Sciatic nerve (tissue), 2 donors: Measurements from ENCODE around the gene PCOLCE2. TPM values are rescaled to one million over a fixed set of nuclear protein-coding genes. Genes with fewer than 3 reads are reported as not detected.
"Not testable (repeated sequence)": the region's sequence is repeated elsewhere in the genome, so short reads cannot be mapped to it uniquely, and the experiment has no call there.

Experiments
- ATAC-seq: fragments of 200-7000 bp; cut with Tn5 transposase; one replicate; pipeline ENCODE4 v1.9.1; 2020; ENCODE audit warnings: mild to moderate bottlenecking, moderate library complexity
- DNase-seq: peaks from one replicate; pipeline ENCODE4 v3.0.0-alpha.2; 2020; ENCODE audit warnings: low spot score
- intact Hi-C: fragments of 100-400 bp; cut with DNase I; formaldehyde crosslinking; loops from one replicate; pipeline ENCODE4 v1.14.2; 2022
- total RNA-seq: library from RNA; stranded (reverse); fragmentation: NEBNext Ultra II Directional; extraction: Animal tissue kit (Norgen Biotek cat#: 25700); gene quantifications from one replicate; pipeline ENCODE4 v1.2.1, GENCODE V29; 2021
- donor health status: DM: no; HTN: no; CAD: no.
- donor health status: DM: no; HTN: no; CAD: no.

PCOLCE2 gene
- total RNA-seq, 1 donor from 2014 or later: 22.6 TPM

- DNase-seq (no peak), ATAC-seq (no peak)
- intact Hi-C loops: no loop called here
Observed at GRCh38 chr3:142875583-142876207, 13.2 kb downstream of the PCOLCE2 start.

- intact Hi-C loops: no loop called here
- no peak for DNase-seq
- ATAC-seq: no peak
Observed at GRCh38 chr3:142875099-142875498, 13.8 kb downstream of the PCOLCE2 start.

- DNase-seq, ATAC-seq: not testable (repeated sequence)
Observed at GRCh38 chr3:142868382-142868781, 20.5 kb downstream of the PCOLCE2 start.

GRCh38 chr3:142866841-142867631 is 21.8 kb downstream of the PCOLCE2 start:
- intact Hi-C loops: no loop called here
- ATAC-seq: no peak
- DNase-seq: no peak

More at GRCh38 chr3:142868382-142868781, 20.5 kb downstream of the PCOLCE2 start:
- intact Hi-C loops: not testable (repeated sequence)

GRCh38 chr3:142863930-142864920 is 24.7 kb downstream of the PCOLCE2 start:
- ATAC-seq: no peak

GRCh38 chr3:142863010-142863817 is 25.7 kb downstream of the PCOLCE2 start:
- intact Hi-C loops: no loop called here
- DNase-seq (no peak), ATAC-seq (peak; percentile 80)

More at GRCh38 chr3:142863930-142864920, 24.7 kb downstream of the PCOLCE2 start:
- DNase-seq: no peak
- intact Hi-C loops: no loop called here

- ATAC-seq (no peak), DNase-seq (no peak)
- intact Hi-C loops: no loop called here
Observed at GRCh38 chr3:142861926-142862325, 27.0 kb downstream of the PCOLCE2 start.

GRCh38 chr3:142858043-142858442 is 30.8 kb downstream of the PCOLCE2 start:
- intact Hi-C loops: no loop called here
- no peak for DNase-seq
- no peak for ATAC-seq

GRCh38 chr3:142857056-142857455 is 31.8 kb downstream of the PCOLCE2 start:
- DNase-seq: no peak
- intact Hi-C loops: no loop called here
- no peak for ATAC-seq

- ATAC-seq (no peak), DNase-seq (no peak)
Observed at GRCh38 chr3:142853270-142854168, 35.4 kb downstream of the PCOLCE2 start.

GRCh38 chr3:142852009-142852408 is 36.9 kb downstream of the PCOLCE2 start:
- ATAC-seq: no peak
- intact Hi-C loops: no loop called here

More at GRCh38 chr3:142853270-142854168, 35.4 kb downstream of the PCOLCE2 start:
- intact Hi-C loops: no loop called here

GRCh38 chr3:142850395-142851023 is 38.4 kb downstream of the PCOLCE2 start:
- intact Hi-C loops: no loop called here
- ATAC-seq (peak; percentile 74), DNase-seq (no peak)

More at GRCh38 chr3:142852009-142852408, 36.9 kb downstream of the PCOLCE2 start:
- no peak for DNase-seq

- ATAC-seq (no peak), DNase-seq (no peak)
- intact Hi-C loops: no loop called here
Observed at GRCh38 chr3:142849148-142849547, 39.7 kb downstream of the PCOLCE2 start.

- DNase-seq (no peak), ATAC-seq (no peak)
- intact Hi-C loops: no loop called here
Observed at GRCh38 chr3:142846779-142847577, 41.9 kb downstream of the PCOLCE2 start.

GRCh38 chr3:142844339-142844977 is 44.4 kb downstream of the PCOLCE2 start:
- intact Hi-C loops: no loop called here
- no peak for ATAC-seq
- no peak for DNase-seq

- no peak for DNase-seq
- intact Hi-C loops: no loop called here
- no peak for ATAC-seq
Observed at GRCh38 chr3:142839831-142840230, 49.1 kb downstream of the PCOLCE2 start.
